GM19023 (cell line): ENCODE data around the gene ALG9.
"Not testable (repeated sequence)": the region's sequence is repeated elsewhere in the genome, so short reads cannot be mapped to it uniquely, and the experiment has no call there.

ENCODE experiments used
- ATAC-seq: cut with Tn5 transposase; IDR thresholded peaks from one replicate; pipeline ENCODE4 v1.9.1; 2021; ENCODE audit warnings: mild to moderate bottlenecking, moderate library complexity; ENCODE audit not compliant: unreplicated experiment

ALG9 gene

GRCh38 chr11:111885053-111885452, 13.7 kb upstream of the ALG9 start:
- ATAC-seq: not testable (repeated sequence)

GRCh38 chr11:111882202-111882601, 10.8 kb upstream of the ALG9 start:
- ATAC-seq: no peak

- no peak for ATAC-seq
Observed at GRCh38 chr11:111879637-111879960, 8.2 kb upstream of the ALG9 start.

GRCh38 chr11:111878849-111879636, 7.7 kb upstream of the ALG9 start, which contains the start of the genes CFAP68 and FDXACB1:
Gene CFAP68, plus strand, starts transcription at chr11:111879541. Its CDS starts 20 bp downstream, at chr11:111879561.
Gene FDXACB1, minus strand, starts transcription at chr11:111879165. Its CDS starts 33 bp downstream, at chr11:111879132.
- peak; percentile 92 for ATAC-seq

- peak; percentile 4 for ATAC-seq
Observed at GRCh38 chr11:111878385-111878848, 7.0 kb upstream of the ALG9 start.

- ATAC-seq: no peak
Observed at GRCh38 chr11:111871693-111872161, 346 bp upstream of the ALG9 start.

- peak; percentile 4 for ATAC-seq
Observed at GRCh38 chr11:111870522-111870885, 877 bp downstream of the ALG9 start.

- ATAC-seq: no peak
Observed at GRCh38 chr11:111870113-111870512, 1.3 kb downstream of the ALG9 start.

- no peak for ATAC-seq
Observed at GRCh38 chr11:111860257-111860656, 11.1 kb downstream of the ALG9 start.

- no peak for ATAC-seq
Observed at GRCh38 chr11:111855506-111855905, 15.9 kb downstream of the ALG9 start.

GRCh38 chr11:111852103-111852502, 19.3 kb downstream of the ALG9 start:
- no peak for ATAC-seq

- ATAC-seq: no peak
Observed at GRCh38 chr11:111851636-111852035, 19.7 kb downstream of the ALG9 start.

- ATAC-seq: no peak
Observed at GRCh38 chr11:111851067-111851466, 20.3 kb downstream of the ALG9 start.

GRCh38 chr11:111849631-111850030, 21.8 kb downstream of the ALG9 start:
- ATAC-seq: no peak

GRCh38 chr11:111846636-111847035, 24.7 kb downstream of the ALG9 start:
- no peak for ATAC-seq

- no peak for ATAC-seq
Observed at GRCh38 chr11:111846063-111846462, 25.3 kb downstream of the ALG9 start.

GRCh38 chr11:111845276-111846028, 25.9 kb downstream of the ALG9 start:
- ATAC-seq: no peak

- no peak for ATAC-seq
Observed at GRCh38 chr11:111843661-111844060, 27.7 kb downstream of the ALG9 start.

GRCh38 chr11:111841370-111842053, 29.9 kb downstream of the ALG9 start:
- ATAC-seq: peak; percentile 60

- no peak for ATAC-seq
Observed at GRCh38 chr11:111840143-111840542, 31.2 kb downstream of the ALG9 start.

- no peak for ATAC-seq
Observed at GRCh38 chr11:111838054-111838453, 33.3 kb downstream of the ALG9 start.
